Measurements from ENCODE around the gene GAB2.

GAB2 gene

DNA sequence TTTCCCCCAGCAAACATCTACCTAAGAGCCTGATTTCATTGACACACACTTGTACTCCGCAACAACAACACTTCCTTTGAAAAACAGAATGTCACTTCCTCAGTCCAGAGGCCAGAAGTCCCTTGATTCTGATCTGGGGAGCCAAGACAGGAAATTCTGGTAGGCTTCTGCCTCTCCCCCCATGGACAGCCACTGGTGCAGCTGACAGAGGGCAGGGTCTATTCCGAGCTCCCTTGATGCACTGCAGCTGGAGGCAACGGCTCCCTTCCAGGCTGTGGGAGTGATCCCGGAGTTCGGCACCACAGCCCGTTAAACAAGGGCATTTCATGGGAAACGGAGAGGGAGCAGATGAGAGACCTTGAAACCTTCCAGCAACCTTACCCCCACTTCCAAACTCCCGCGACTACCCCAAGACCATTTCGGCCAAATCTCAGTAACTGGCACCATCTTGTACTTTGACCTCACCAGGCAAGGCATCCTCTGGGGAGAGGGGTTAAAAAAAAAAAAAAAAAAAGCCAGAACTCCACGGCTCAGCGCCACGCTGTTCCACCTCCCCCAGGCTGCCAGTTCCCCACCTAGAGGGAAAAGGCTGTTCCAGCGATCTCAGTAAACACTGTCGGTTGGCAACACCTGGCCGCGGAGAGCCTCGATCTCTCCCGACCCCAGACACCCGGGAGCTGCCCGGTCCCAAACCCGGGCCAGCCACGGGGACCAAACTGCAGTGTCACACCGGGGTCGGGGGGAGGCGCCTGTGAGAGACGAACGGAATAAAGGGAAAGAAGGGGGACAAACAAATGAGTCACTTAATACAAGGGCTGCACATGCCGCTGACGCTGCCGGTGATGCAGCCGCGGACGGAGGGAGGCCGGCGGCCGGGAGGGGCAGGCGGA is 1.1 kb downstream of the GAB2 start:
- TF ChIP-seq, protein P1, sequence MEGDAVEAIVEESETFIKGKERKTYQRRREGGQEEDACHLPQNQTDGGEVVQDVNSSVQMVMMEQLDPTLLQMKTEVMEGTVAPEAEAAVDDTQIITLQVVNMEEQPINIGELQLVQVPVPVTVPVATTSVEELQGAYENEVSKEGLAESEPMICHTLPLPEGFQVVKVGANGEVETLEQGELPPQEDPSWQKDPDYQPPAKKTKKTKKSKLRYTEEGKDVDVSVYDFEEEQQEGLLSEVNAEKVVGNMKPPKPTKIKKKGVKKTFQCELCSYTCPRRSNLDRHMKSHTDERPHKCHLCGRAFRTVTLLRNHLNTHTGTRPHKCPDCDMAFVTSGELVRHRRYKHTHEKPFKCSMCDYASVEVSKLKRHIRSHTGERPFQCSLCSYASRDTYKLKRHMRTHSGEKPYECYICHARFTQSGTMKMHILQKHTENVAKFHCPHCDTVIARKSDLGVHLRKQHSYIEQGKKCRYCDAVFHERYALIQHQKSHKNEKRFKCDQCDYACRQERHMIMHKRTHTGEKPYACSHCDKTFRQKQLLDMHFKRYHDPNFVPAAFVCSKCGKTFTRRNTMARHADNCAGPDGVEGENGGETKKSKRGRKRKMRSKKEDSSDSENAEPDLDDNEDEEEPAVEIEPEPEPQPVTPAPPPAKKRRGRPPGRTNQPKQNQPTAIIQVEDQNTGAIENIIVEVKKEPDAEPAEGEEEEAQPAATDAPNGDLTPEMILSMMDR (conservative IDR thresholded peaks at IDR 0.05; ENCODE audit: control insufficient read depth, insufficient read depth, low read depth, low read length): peak; percentile 41
- H3K4me3 ChIP-seq (ENCODE audit: control insufficient read depth, low read depth, low read length): peak overlapping the region; percentile 64
- DNase-seq (ENCODE audit: low read depth): peak; percentile 89

DNA sequence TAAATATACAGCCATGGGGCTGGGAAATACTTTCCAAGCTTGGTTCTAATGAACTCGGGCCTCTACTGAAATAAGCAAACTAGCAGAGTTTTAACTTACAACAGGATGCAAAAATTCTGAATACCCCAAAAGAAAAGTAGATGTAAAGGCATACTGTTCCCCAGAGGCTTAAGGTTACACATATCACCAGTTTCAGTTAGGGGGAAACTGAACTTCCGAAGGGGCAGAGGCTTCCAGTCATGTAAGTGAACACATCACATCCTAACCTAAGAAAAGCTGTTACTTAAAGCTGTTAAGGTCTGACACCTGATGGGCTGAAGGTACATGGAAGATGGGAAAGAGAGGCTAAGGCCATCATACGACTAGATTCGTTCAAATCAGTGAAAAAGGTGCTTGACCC is 2.3 kb downstream of the GAB2 start:
- TF ChIP-seq, protein P1 (conservative IDR thresholded peaks at IDR 0.05; ENCODE audit: control insufficient read depth, insufficient read depth, low read depth, low read length): no peak
- H3K4me3 ChIP-seq (ENCODE audit: control insufficient read depth, low read depth, low read length): no peak overlapping the region
- no peak for DNase-seq (ENCODE audit: low read depth)

DNA sequence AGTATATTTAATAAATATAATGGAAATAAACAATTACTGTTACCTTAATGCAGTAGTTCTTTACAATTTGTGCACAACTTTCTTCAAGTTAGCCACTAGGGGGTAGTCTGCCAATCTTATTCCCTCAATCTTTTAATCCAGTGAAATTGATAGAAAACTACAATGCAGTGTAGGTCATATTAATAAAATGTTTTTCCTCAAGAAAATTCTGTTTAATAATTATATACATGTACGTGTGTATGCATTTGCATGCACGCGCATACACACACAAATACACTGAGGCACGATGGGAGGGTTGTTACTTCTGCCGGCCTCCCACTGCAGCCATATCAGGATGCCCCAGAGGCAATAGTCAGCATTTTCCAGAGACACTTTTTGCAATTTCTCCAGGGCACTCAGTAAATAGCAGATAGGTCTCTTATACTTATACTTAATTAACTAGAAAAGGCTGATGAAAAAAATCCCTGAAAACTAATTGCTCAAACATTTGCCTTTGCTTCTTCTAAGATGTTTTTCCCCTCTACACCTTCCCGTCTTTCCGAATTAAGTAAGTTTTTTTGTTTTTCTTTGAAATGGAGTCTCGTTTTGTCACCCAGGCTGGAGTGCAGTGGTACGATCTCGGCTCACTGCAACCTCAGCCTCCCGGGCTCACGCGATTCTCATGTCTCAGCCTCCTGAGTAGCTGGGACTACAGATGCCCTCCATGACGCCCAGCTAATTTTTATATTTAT is 3.1 kb downstream of the GAB2 start:
- TF ChIP-seq, protein P1 (conservative IDR thresholded peaks at IDR 0.05; ENCODE audit: control insufficient read depth, insufficient read depth, low read depth, low read length): peak; percentile 66
- H3K4me3 ChIP-seq (ENCODE audit: control insufficient read depth, low read depth, low read length): no peak overlapping the region
- DNase-seq (ENCODE audit: low read depth): peak; percentile 49

DNA sequence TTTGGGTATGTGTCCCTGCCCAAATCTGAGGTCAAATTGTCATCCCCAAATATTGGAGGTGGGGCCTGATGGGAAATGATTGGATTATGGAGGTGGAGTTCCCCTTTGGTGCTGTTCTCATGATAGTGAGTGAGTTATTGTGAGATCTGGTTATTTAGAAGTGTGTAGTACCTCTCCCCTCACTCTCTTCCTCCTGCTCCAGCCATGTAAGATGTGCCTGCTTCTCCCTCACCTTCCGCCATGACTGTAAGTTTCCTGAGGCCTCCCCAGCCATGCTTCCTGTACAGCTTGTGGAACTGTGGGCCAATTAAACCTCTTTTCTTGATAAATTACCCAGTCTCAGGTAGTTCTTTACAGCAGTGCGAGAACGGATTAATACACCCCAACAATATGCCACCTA is 9.0 kb downstream of the GAB2 start:
- TF ChIP-seq, protein P1 (conservative IDR thresholded peaks at IDR 0.05; ENCODE audit: control insufficient read depth, insufficient read depth, low read depth, low read length): no peak
- DNase-seq (ENCODE audit: low read depth): no peak
- no peak overlapping the region for H3K4me3 ChIP-seq (ENCODE audit: control insufficient read depth, low read depth, low read length)

DNA sequence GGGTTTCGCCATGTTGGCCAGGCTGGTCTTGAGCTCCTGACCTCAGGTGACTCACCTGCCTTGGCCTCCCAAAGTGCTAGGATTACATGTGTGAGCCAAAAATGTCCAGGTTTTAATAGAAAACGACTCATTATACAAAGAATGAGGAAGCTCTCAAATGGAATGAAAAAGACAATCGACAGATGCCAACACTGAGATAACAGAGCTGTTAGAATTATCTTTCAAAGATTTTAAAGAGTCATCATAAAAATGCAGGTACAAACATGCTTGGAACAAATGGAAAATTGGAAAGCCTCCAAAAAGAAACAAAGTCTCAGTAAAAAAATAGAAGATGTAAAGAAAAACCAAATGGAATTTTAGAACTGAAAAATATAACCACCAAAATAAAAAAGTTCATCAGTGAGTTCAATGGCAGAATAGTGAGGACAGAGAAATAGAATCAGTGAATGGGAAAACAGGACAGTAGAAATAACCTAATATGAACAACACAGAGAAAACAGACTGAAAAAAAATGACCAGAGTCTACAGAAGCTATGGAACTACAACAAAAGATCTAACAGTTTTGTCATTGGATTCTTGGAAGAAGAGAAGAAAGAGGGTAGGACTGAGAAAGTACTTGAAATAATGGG is 10.9 kb downstream of the GAB2 start:
- no peak overlapping the region for H3K4me3 ChIP-seq (ENCODE audit: control insufficient read depth, low read depth, low read length)
- DNase-seq (ENCODE audit: low read depth): no peak
- TF ChIP-seq, protein P1 (conservative IDR thresholded peaks at IDR 0.05; ENCODE audit: control insufficient read depth, insufficient read depth, low read depth, low read length): no peak

DNA sequence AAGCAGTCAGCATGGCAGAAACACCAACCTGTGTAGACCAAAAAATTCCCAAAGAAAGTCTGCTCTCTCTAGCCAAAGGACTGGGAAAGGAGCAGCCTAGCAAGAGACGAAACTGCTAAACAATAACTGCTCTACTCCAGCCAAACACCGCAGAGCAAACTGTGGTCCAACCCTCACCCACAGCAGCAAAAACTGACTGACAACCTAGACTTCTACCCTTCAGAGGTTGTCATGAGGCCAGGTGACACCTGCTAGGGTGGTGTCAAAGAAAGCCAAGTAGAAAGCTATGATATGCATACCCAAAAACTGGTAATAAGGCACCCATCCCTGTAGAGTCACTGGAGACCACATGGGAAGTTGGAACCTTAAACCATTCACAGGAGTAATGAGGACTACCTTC is 11.8 kb downstream of the GAB2 start:
- no peak overlapping the region for H3K4me3 ChIP-seq (ENCODE audit: control insufficient read depth, low read depth, low read length)
- TF ChIP-seq, protein P1 (conservative IDR thresholded peaks at IDR 0.05; ENCODE audit: control insufficient read depth, insufficient read depth, low read depth, low read length): no peak
- no peak for DNase-seq (ENCODE audit: low read depth)
